ENCODE measurements around the gene SRGAP3.

GRCh38 chr3:9203317-9203716 lies 46.1 kb downstream of the SRGAP3 start:
- TF ChIP-seq EZH2phosphoT487 (IDR thresholded peaks at IDR 0.05; ENCODE audit: low read depth, severe bottlenecking, unreplicated experiment) = no peak
- no peak for TF ChIP-seq CTCF (IDR thresholded peaks at IDR 0.05; ENCODE audit: poor library complexity)

Measured in hepatocyte (in vitro differentiated cells).